Neural progenitor cell (in vitro differentiated cells): Measurements from ENCODE around the gene WDR72. TPM values are rescaled to one million over a fixed set of nuclear protein-coding genes. Genes with fewer than 3 reads are reported as not detected.

Source experiments
- DNase-seq: peaks from one replicate; pipeline ENCODE4 v3.0.0-alpha.2; 2016; ENCODE audit warnings: low spot score
- H2AFZ ChIP-seq: fragments of 200-600 bp; sonication (generic); replicated peaks from 2 replicates; pipeline ENCODE4 v1.6.1; 2016; ENCODE audit warnings: antibody characterized with exemption
- H3F3A ChIP-seq: fragments of 200-600 bp; sonication (generic); 2 replicates; pipeline ENCODE4 v1.6.1; 2016; ENCODE audit warnings: antibody characterized with exemption, low read depth
- H3K27ac ChIP-seq: fragments of 200-600 bp; sonication (generic); 2 replicates; pipeline ENCODE4 v1.5.1; 2016; ENCODE audit warnings: mild to moderate bottlenecking
- H3K27me3 ChIP-seq: fragments of 200-600 bp; sonication (generic); 2 replicates; pipeline ENCODE4 v1.6.1; 2016; ENCODE audit warnings: mild to moderate bottlenecking, moderate library complexity
- H3K36me3 ChIP-seq: fragments of 200-600 bp; sonication (generic); 2 replicates; pipeline ENCODE4 v1.5.1; 2016
- H3K4me1 ChIP-seq: fragments of 200-600 bp; sonication (generic); 2 replicates; pipeline ENCODE4 v1.6.1; 2016; ENCODE audit warnings: mixed run types
- H3K4me2 ChIP-seq: fragments of 200-600 bp; sonication (generic); 2 replicates; pipeline ENCODE4 v1.6.1; 2016
- H3K4me3 ChIP-seq: fragments of 200-600 bp; sonication (generic); 2 replicates; pipeline ENCODE4 v1.5.1; 2016
- H3K79me2 ChIP-seq: fragments of 200-600 bp; sonication (generic); 2 replicates; pipeline ENCODE4 v1.6.1; 2016; ENCODE audit warnings: low read depth
- H3K9ac ChIP-seq: fragments of 200-600 bp; sonication (generic); 2 replicates; pipeline ENCODE4 v1.6.1; 2016
- H3K9me3 ChIP-seq: fragments of 200-600 bp; sonication (generic); 2 replicates; pipeline ENCODE4 v1.5.1; 2016; ENCODE audit warnings: low read depth
- H4K20me1 ChIP-seq: fragments of 200-600 bp; sonication (generic); 2 replicates; pipeline ENCODE4 v1.6.1; 2016; ENCODE audit warnings: low read depth
- H3K27ac Mint-ChIP-seq: 3 replicates; pipeline ENCODE4 v1.8.0; 2021; ENCODE audit warnings: mixed read lengths
- H3K27me3 Mint-ChIP-seq: 2 replicates; pipeline ENCODE4 v1.8.0; 2022; ENCODE audit warnings: low read depth, mild to moderate bottlenecking, inconsistent platforms, moderate library complexity, mixed read lengths; ENCODE audit not compliant: insufficient read depth
- H3K36me3 Mint-ChIP-seq: 3 replicates; pipeline ENCODE4 v1.8.0; 2021; ENCODE audit warnings: mixed read lengths
- H3K4me1 Mint-ChIP-seq: 3 replicates; pipeline ENCODE4 v1.8.0; 2021; ENCODE audit warnings: mixed read lengths
- H3K4me3 Mint-ChIP-seq: 3 replicates; pipeline ENCODE4 v1.8.0; 2021; ENCODE audit warnings: mild to moderate bottlenecking, moderate library complexity, mixed read lengths
- H3K9me3 Mint-ChIP-seq: 3 replicates; pipeline ENCODE4 v1.8.0; 2020; ENCODE audit warnings: mixed read lengths
- EZH2 ChIP-seq: fragments of 200-600 bp; sonication (generic); IDR thresholded peaks from 2 replicates; pipeline ENCODE4 v1.6.1; 2017; ENCODE audit warnings: antibody characterized with exemption, mild to moderate bottlenecking, moderate library complexity
- EZH2phosphoT487 ChIP-seq: fragments of 200-600 bp; sonication (generic); IDR thresholded peaks from 2 replicates; pipeline ENCODE4 v1.6.1; 2017; ENCODE audit warnings: antibody characterized with exemption
- total RNA-seq: library from RNA; depleted of rRNA; stranded (reverse); fragments of >200 nt; gene quantifications from 2 replicates; pipeline ENCODE4 v1.2.3, GENCODE V29; 2015; ENCODE audit warnings: low replicate concordance
- TF ChIP-seq, protein P1 (sequence below): fragments of 200-600 bp; sonication (generic); IDR thresholded peaks from 2 replicates; pipeline ENCODE4 v1.5.1; 2017; ENCODE audit warnings: antibody characterized with exemption, mild to moderate bottlenecking

WDR72 gene
- total RNA-seq, 1 donor from 2014 or later: 4.6 TPM

DNA sequence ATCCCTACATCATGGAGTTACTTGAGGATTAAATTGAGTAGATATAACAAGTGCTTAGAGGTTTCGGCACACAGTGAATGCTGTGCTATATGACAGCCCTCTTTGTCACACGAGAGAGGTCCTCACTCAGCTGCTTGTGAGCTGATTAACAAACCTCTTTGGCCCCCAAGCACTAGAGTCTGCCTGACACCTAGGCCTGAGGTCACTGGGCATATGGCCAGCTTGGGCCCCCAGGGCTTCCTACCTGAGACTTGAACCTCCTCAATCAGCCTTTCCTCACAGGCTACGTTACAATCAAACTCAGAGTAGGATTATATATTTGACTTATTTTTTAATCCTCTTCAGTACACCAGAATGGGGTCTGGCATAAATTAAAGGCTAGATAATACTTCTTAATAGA, 88.8 kb downstream of the WDR72 start:
- H3K79me2 ChIP-seq: no peaks in the 10 kb centered on the region
- H3K4me3 Mint-ChIP-seq: no peak overlapping the region
- H3F3A ChIP-seq: no peaks in the 10 kb centered on the region
- H3K9me3 ChIP-seq: no peaks in the 10 kb centered on the region
- no peak overlapping the region for H3K4me3 ChIP-seq
- H3K27me3 ChIP-seq: no peaks in the 10 kb centered on the region
- no peaks in the 10 kb centered on the region for H3K4me1 ChIP-seq
- H3K4me2 ChIP-seq: no peak overlapping the region
- H3K27ac ChIP-seq: no peak overlapping the region
- TF ChIP-seq EZH2: no peak
- TF ChIP-seq EZH2phosphoT487: no peak
- TF ChIP-seq, protein P1, sequence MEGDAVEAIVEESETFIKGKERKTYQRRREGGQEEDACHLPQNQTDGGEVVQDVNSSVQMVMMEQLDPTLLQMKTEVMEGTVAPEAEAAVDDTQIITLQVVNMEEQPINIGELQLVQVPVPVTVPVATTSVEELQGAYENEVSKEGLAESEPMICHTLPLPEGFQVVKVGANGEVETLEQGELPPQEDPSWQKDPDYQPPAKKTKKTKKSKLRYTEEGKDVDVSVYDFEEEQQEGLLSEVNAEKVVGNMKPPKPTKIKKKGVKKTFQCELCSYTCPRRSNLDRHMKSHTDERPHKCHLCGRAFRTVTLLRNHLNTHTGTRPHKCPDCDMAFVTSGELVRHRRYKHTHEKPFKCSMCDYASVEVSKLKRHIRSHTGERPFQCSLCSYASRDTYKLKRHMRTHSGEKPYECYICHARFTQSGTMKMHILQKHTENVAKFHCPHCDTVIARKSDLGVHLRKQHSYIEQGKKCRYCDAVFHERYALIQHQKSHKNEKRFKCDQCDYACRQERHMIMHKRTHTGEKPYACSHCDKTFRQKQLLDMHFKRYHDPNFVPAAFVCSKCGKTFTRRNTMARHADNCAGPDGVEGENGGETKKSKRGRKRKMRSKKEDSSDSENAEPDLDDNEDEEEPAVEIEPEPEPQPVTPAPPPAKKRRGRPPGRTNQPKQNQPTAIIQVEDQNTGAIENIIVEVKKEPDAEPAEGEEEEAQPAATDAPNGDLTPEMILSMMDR: no peak
- H3K9me3 Mint-ChIP-seq: no peaks in the 10 kb centered on the region
- no peaks in the 10 kb centered on the region for H3K36me3 ChIP-seq
- no peak for DNase-seq
- no peak overlapping the region for H3K27ac Mint-ChIP-seq
- H3K27me3 Mint-ChIP-seq: peaks cover 3% of the 10 kb centered on the region
- H4K20me1 ChIP-seq: no peaks in the 10 kb centered on the region
- peaks cover 17% of the 10 kb centered on the region for H3K4me1 Mint-ChIP-seq
- H2AFZ ChIP-seq: no peak overlapping the region
- H3K36me3 Mint-ChIP-seq: no peaks in the 10 kb centered on the region
- H3K9ac ChIP-seq: no peak overlapping the region

DNA sequence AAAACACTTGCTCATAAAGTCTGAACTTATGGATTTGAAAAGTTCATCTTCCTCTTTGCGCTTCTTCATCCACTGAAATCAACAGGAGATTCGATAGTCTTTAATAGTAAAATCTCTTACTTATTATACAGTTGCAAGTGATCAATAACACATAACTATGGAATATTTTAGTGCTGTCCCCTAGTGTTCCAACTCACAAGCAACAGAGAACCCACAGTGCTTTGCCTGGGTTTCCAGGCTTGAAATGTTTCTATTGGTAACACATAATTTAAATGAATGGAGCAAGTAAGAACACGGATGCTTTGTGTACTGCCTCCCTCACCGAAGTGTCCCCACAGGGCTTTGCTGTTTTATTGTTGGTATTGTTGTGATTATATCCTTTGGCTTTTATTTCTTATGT, 93.5 kb downstream of the WDR72 start:
- H3F3A ChIP-seq: no peaks in the 10 kb centered on the region
- H3K27me3 ChIP-seq: no peaks in the 10 kb centered on the region
- H3K9ac ChIP-seq: no peak overlapping the region
- H3K4me2 ChIP-seq: no peak overlapping the region
- no peaks in the 10 kb centered on the region for H3K36me3 ChIP-seq
- H3K9me3 ChIP-seq: no peaks in the 10 kb centered on the region
- H3K4me1 Mint-ChIP-seq: peaks cover 13% of the 10 kb centered on the region
- no peaks in the 10 kb centered on the region for H3K4me1 ChIP-seq
- no peak overlapping the region for H3K27ac Mint-ChIP-seq
- no peaks in the 10 kb centered on the region for H3K36me3 Mint-ChIP-seq
- peak overlapping the region; percentile 21 for H2AFZ ChIP-seq
- H3K4me3 Mint-ChIP-seq: no peak overlapping the region
- no peaks in the 10 kb centered on the region for H3K79me2 ChIP-seq
- H3K4me3 ChIP-seq: no peak overlapping the region
- DNase-seq: no peak
- H3K27ac ChIP-seq: no peak overlapping the region
- no peaks in the 10 kb centered on the region for H4K20me1 ChIP-seq
- no peaks in the 10 kb centered on the region for H3K9me3 Mint-ChIP-seq
- TF ChIP-seq EZH2phosphoT487: no peak
- TF ChIP-seq, protein P1: peak; percentile 34
- peaks cover 2% of the 10 kb centered on the region for H3K27me3 Mint-ChIP-seq

DNA sequence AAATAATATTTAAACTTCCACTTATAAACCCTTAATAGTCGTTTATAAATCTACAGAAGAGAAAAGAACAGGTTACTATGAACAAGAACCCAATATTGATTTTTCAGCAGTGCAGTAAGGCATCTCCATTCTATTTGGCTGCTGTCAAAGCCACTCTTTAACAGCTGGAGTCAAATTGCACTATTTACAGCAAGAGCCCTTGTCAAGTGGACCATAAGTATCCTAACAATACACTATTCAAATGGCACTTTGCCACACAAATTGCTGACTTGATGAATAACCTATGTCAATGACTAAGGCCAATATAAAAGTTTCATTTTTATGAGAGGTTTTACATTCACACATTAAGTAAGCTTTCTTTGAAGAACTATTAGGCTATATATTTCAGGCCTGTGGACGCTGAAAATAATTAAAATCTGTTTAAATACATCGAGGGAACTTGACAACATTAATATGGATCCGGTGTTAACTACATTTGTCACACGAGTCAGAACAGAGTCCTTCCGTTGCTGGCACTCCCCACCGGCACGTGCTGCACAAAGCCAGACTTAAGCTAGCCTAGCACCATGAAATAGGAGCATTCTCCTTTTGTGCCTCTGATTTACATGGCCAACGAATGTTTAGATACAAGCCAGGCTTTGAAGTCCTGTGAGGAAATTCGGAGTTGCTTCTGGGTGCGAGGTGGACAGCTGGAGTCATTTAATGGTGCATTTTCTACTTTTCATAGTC, 100.5 kb downstream of the WDR72 start:
- Histone ChIP-seq H3K27me3 (no peaks in the 10 kb centered on the region), H3F3A (no peaks in the 10 kb centered on the region), H3K9me3 (no peaks in the 10 kb centered on the region), H2AFZ (no peak overlapping the region), H3K27ac (no peak overlapping the region), H3K4me1 (peaks cover 17% of the 10 kb centered on the region), H4K20me1 (no peaks in the 10 kb centered on the region), H3K36me3 (no peaks in the 10 kb centered on the region), H3K4me3 (no peak overlapping the region), H3K79me2 (no peaks in the 10 kb centered on the region), H3K4me2 (peak overlapping the region; percentile 5), H3K9ac (no peak overlapping the region)
- peak; percentile 63 for DNase-seq
- Mint-ChIP-seq H3K4me1 (peaks cover 24% of the 10 kb centered on the region), H3K27me3 (peaks cover 5% of the 10 kb centered on the region), H3K4me3 (peak overlapping the region; percentile 50), H3K27ac (peak overlapping the region; percentile 19), H3K36me3 (no peaks in the 10 kb centered on the region), H3K9me3 (no peaks in the 10 kb centered on the region)
- TF ChIP-seq, protein P1: no peak
- TF ChIP-seq EZH2 (no peak), EZH2phosphoT487 (no peak)
